ENCODE results near the gene TACC3. TPM values are rescaled to one million over a fixed set of nuclear protein-coding genes. Genes with fewer than 3 reads are reported as not detected.

The TACC3 gene
- total RNA-seq, 1 experiment from 2014 or later = 106 TPM

GRCh38 chr4:1754336-1754735, 33.0 kb downstream of the TACC3 start:
- POLR2A ChIA-PET = no interaction called here
- in situ Hi-C loops (cut with HindIII; ENCODE audit: low pct_unique_long_range_greater_than_20kb, low sequenced_read_pairs) = no loop called here
- TF ChIP-seq SIN3A (IDR thresholded peaks at IDR 0.05; ENCODE audit: borderline replicate concordance, insufficient read depth, low read depth, low read length) = no peak
- TF ChIP-seq POLR2AphosphoS5 (IDR thresholded peaks at IDR 0.05; ENCODE audit: low read depth, low read length) = no peak
- TF ChIP-seq, protein P1, sequence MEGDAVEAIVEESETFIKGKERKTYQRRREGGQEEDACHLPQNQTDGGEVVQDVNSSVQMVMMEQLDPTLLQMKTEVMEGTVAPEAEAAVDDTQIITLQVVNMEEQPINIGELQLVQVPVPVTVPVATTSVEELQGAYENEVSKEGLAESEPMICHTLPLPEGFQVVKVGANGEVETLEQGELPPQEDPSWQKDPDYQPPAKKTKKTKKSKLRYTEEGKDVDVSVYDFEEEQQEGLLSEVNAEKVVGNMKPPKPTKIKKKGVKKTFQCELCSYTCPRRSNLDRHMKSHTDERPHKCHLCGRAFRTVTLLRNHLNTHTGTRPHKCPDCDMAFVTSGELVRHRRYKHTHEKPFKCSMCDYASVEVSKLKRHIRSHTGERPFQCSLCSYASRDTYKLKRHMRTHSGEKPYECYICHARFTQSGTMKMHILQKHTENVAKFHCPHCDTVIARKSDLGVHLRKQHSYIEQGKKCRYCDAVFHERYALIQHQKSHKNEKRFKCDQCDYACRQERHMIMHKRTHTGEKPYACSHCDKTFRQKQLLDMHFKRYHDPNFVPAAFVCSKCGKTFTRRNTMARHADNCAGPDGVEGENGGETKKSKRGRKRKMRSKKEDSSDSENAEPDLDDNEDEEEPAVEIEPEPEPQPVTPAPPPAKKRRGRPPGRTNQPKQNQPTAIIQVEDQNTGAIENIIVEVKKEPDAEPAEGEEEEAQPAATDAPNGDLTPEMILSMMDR (IDR thresholded peaks at IDR 0.05) = no peak
- TF ChIP-seq TCF7L2 (IDR thresholded peaks at IDR 0.05; ENCODE audit: low read depth, low read length) = no peak
- no peak for TF ChIP-seq REST (IDR thresholded peaks at IDR 0.05; ENCODE audit: insufficient read depth in 1 of 2, low read depth in 2 of 2, low read length in 1 of 2)

GRCh38 chr4:1755297-1755696, 34.0 kb downstream of the TACC3 start:
- TF ChIP-seq SIN3A (IDR thresholded peaks at IDR 0.05; ENCODE audit: borderline replicate concordance, insufficient read depth, low read depth, low read length) (no peak), TCF7L2 (IDR thresholded peaks at IDR 0.05; ENCODE audit: low read depth, low read length) (no peak), POLR2AphosphoS5 (IDR thresholded peaks at IDR 0.05; ENCODE audit: low read depth, low read length) (no peak), REST (IDR thresholded peaks at IDR 0.05; ENCODE audit: insufficient read depth in 1 of 2, low read depth in 2 of 2, low read length in 1 of 2) (no peak)
- TF ChIP-seq, protein P1 (IDR thresholded peaks at IDR 0.05) = no peak
- Histone ChIP-seq H3K27me3 (ENCODE audit: control insufficient read depth, insufficient read depth, low read length) (no peaks in the 10 kb centered on the region), H3K9me3 (ENCODE audit: control insufficient read depth, insufficient read depth, low read depth, low read length) (no peaks in the 10 kb centered on the region), H3K4me3 (ENCODE audit: low read depth in 2 of 2, low read length in 2 of 2) (no peak overlapping the region), H3K27ac (ENCODE audit: low read length) (no peak overlapping the region), H3K4me1 (ENCODE audit: control insufficient read depth, insufficient read depth, low read length) (no peaks in the 10 kb centered on the region; the same call in 1 of the 2 replicates), H3K36me3 (ENCODE audit: control insufficient read depth, insufficient read depth, low read length) (no peaks in the 10 kb centered on the region)
- ATAC-seq = no peak
- POLR2A ChIA-PET = no interaction called here
- intact Hi-C loops (cut with micrococcal nuclease; ENCODE audit: unreplicated experiment) = no loop called here
- in situ Hi-C loops (cut with HindIII; ENCODE audit: low pct_unique_long_range_greater_than_20kb, low sequenced_read_pairs) = no loop called here
- no peak for DNase-seq (ENCODE audit: low read depth, low spot score)
- CTCF ChIA-PET = interaction anchor here (1.3 kb wide), 1 partner anchor 54 kb away, joined by 3 read pairs; no protein-coding TSS in a partner anchor
- BruUV-seq (replicated peaks) = no TSS peak

More at GRCh38 chr4:1754336-1754735, 33.0 kb downstream of the TACC3 start:
- no peaks in the 10 kb centered on the region for H3K36me3 ChIP-seq (ENCODE audit: control insufficient read depth, insufficient read depth, low read length)
- CTCF ChIA-PET = interaction anchor here (1.3 kb wide), 1 partner anchor 55 kb away, joined by 3 read pairs; no protein-coding TSS in a partner anchor
- no peak for DNase-seq (ENCODE audit: low read depth, low spot score)
- BruUV-seq (replicated peaks) = no TSS peak
- ATAC-seq = 0 out of 2 replicates have a peak, but pooled peaks have one; percentile 7
- no peaks in the 10 kb centered on the region; the same call in 1 of the 2 replicates for H3K4me1 ChIP-seq (ENCODE audit: control insufficient read depth, insufficient read depth, low read length)
- H3K27me3 ChIP-seq (ENCODE audit: control insufficient read depth, insufficient read depth, low read length) = no peaks in the 10 kb centered on the region
- no peak overlapping the region for H3K4me3 ChIP-seq (ENCODE audit: low read depth in 2 of 2, low read length in 2 of 2)
- intact Hi-C loops (cut with micrococcal nuclease; ENCODE audit: unreplicated experiment) = no loop called here
- H3K27ac ChIP-seq (ENCODE audit: low read length) = no peak overlapping the region
- no peaks in the 10 kb centered on the region for H3K9me3 ChIP-seq (ENCODE audit: control insufficient read depth, insufficient read depth, low read depth, low read length)

Measured in Panc1 (cell line).